ENCODE data around the gene RASGRP2. TPM values are rescaled to one million over a fixed set of nuclear protein-coding genes. Genes with fewer than 3 reads are reported as not detected.

Gene RASGRP2
- polyA plus RNA-seq, 4 donors, result 3.2 to 7.8 (median 4.5) TPM

- DNase-seq (ENCODE audit: low read depth in 4 of 4, low spot score in 2 of 4), result no peak
Observed at GRCh38 chr11:64772303-64773018, 28.5 kb upstream of the RASGRP2 start.

GRCh38 chr11:64771861-64772260 lies 27.9 kb upstream of the RASGRP2 start:
- DNase-seq (ENCODE audit: low read depth in 4 of 4, low spot score in 2 of 4), result no peak

- DNase-seq (ENCODE audit: low read depth in 4 of 4, low spot score in 2 of 4), result no peak
Observed at GRCh38 chr11:64770120-64770519, 26.2 kb upstream of the RASGRP2 start.

- DNase-seq (ENCODE audit: low read depth in 4 of 4, low spot score in 2 of 4), result no peak
Observed at GRCh38 chr11:64769283-64769682, 25.3 kb upstream of the RASGRP2 start.

GRCh38 chr11:64768300-64768694 lies 24.4 kb upstream of the RASGRP2 start:
- DNase-seq (ENCODE audit: low read depth in 4 of 4, low spot score in 2 of 4), result no peak

GRCh38 chr11:64767344-64768299 lies 23.7 kb upstream of the RASGRP2 start:
- DNase-seq (ENCODE audit: low read depth in 4 of 4, low spot score in 2 of 4), result no peak

GRCh38 chr11:64766881-64767280 lies 22.9 kb upstream of the RASGRP2 start:
- DNase-seq (ENCODE audit: low read depth in 4 of 4, low spot score in 2 of 4), result no peak

- DNase-seq (ENCODE audit: low read depth in 4 of 4, low spot score in 2 of 4), result no peak
Observed at GRCh38 chr11:64765851-64766665, 22.1 kb upstream of the RASGRP2 start.

GRCh38 chr11:64765291-64765850 lies 21.4 kb upstream of the RASGRP2 start:
- no peak for DNase-seq (ENCODE audit: low read depth in 4 of 4, low spot score in 2 of 4)

- no peak for DNase-seq (ENCODE audit: low read depth in 4 of 4, low spot score in 2 of 4)
Observed at GRCh38 chr11:64764753-64765152, 20.8 kb upstream of the RASGRP2 start.

GRCh38 chr11:64764040-64764611 lies 20.2 kb upstream of the RASGRP2 start:
- DNase-seq (ENCODE audit: low read depth in 4 of 4, low spot score in 2 of 4), result no peak

GRCh38 chr11:64763526-64764039 lies 19.6 kb upstream of the RASGRP2 start:
- no peak for DNase-seq (ENCODE audit: low read depth in 4 of 4, low spot score in 2 of 4)

GRCh38 chr11:64762674-64763525 lies 19.0 kb upstream of the RASGRP2 start:
- peak in 1 of 4 donors; percentile 82 for DNase-seq (ENCODE audit: low read depth in 4 of 4, low spot score in 2 of 4)

- DNase-seq (ENCODE audit: low read depth in 4 of 4, low spot score in 2 of 4), result no peak
Observed at GRCh38 chr11:64762277-64762673, 18.3 kb upstream of the RASGRP2 start.

GRCh38 chr11:64760759-64761420 lies 16.9 kb upstream of the RASGRP2 start:
- DNase-seq (ENCODE audit: low read depth in 4 of 4, low spot score in 2 of 4), result no peak

- DNase-seq (ENCODE audit: low read depth in 4 of 4, low spot score in 2 of 4), result no peak
Observed at GRCh38 chr11:64759722-64760719, 16.1 kb upstream of the RASGRP2 start, which contains the start of gene PYGM. TSS of gene PYGM (minus strand) at chr11:64759974. CDS start at chr11:64759898, 76 bp downstream.

GRCh38 chr11:64759131-64759721 lies 15.3 kb upstream of the RASGRP2 start:
- no peak for DNase-seq (ENCODE audit: low read depth in 4 of 4, low spot score in 2 of 4)

Data from left renal cortex interstitium (tissue), 4 donors.